ENCODE data around the gene PDIA5. TPM values are rescaled to one million over a fixed set of nuclear protein-coding genes. Genes with fewer than 3 reads are reported as not detected.

Gene PDIA5
- total and polyA plus RNA-seq, 2 donors (not counting 1 experiment from before 2014, with no cell fraction given), result 2.6 to 3.8 TPM

DNA sequence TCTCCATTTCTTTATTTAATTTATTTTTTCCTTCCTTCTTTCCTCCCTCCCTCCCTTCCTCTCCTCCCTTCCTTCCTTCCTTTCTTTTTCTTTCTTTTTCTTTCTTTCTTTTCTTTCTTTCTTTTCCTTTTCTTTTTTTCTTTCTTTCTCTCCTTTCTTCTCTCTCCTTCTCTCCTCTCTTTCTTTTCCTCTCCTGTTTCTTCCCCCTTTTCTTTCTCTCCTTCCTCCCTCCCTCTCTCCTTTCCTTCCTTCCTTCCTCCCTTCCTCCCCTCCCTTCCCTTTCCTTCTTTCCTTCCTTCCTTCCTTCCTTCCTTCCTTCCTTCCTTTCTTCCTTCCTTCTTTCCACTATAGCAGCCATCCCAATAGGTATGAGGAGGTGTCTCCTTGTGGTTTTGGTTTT is 6.8 kb upstream of the PDIA5 start:
- intact Hi-C loops (cut with micrococcal nuclease), result no loop called here
- no peaks in the 10 kb centered on the region for H3K4me1 ChIP-seq (ENCODE audit: control insufficient read depth in 2 of 2, insufficient read depth in 2 of 2, low read length in 2 of 2)
- DNase-seq, result no peak
- TF ChIP-seq, protein P1, sequence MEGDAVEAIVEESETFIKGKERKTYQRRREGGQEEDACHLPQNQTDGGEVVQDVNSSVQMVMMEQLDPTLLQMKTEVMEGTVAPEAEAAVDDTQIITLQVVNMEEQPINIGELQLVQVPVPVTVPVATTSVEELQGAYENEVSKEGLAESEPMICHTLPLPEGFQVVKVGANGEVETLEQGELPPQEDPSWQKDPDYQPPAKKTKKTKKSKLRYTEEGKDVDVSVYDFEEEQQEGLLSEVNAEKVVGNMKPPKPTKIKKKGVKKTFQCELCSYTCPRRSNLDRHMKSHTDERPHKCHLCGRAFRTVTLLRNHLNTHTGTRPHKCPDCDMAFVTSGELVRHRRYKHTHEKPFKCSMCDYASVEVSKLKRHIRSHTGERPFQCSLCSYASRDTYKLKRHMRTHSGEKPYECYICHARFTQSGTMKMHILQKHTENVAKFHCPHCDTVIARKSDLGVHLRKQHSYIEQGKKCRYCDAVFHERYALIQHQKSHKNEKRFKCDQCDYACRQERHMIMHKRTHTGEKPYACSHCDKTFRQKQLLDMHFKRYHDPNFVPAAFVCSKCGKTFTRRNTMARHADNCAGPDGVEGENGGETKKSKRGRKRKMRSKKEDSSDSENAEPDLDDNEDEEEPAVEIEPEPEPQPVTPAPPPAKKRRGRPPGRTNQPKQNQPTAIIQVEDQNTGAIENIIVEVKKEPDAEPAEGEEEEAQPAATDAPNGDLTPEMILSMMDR (IDR thresholded peaks at IDR 0.05), result no peak
- TF ChIP-seq EZH2 (IDR thresholded peaks at IDR 0.05; ENCODE audit: borderline replicate concordance, insufficient read depth, low read depth, low read length, poor library complexity, severe bottlenecking), result no peak
- Mint-ChIP-seq H3K27me3 (no peaks in the 10 kb centered on the region), H3K9me3 (ENCODE audit: insufficient read depth) (no peaks in the 10 kb centered on the region), H3K4me3 (no peak overlapping the region), H3K4me1 (no peaks in the 10 kb centered on the region), H3K27ac (no peak overlapping the region)
- no peak overlapping the region for H3K27ac ChIP-seq (ENCODE audit: low read length in 2 of 2)
- no peak overlapping the region for H3K4me3 ChIP-seq (ENCODE audit: control extremely low read depth in 1 of 5, extremely low read depth in 1 of 5, insufficient read depth in 1 of 5, low read depth in 2 of 5, low read length in 4 of 5)
- H3K4me2 ChIP-seq (replicated peaks; ENCODE audit: low read depth, low read length, poor library complexity, severe bottlenecking), result no peak overlapping the region
- H3K79me2 ChIP-seq (ENCODE audit: control insufficient read depth, insufficient read depth, low read length), result no peaks in the 10 kb centered on the region
- ChIA-PET CTCF (no interaction called here), POLR2A (no interaction called here)
- no peaks in the 10 kb centered on the region for H3K36me3 ChIP-seq (replicated peaks in 1 of 2; ENCODE audit: control extremely low read depth in 1 of 2, control insufficient read depth in 1 of 2, extremely low read depth in 1 of 2, insufficient read depth in 2 of 2, low read length in 1 of 2)
- H3K9me3 ChIP-seq (ENCODE audit: control extremely low read depth in 1 of 3, control insufficient read depth in 2 of 3, insufficient read depth in 1 of 3, low read length in 2 of 3), result no peaks in the 10 kb centered on the region
- H2AFZ ChIP-seq (ENCODE audit: insufficient read depth, low read depth, low read length, poor library complexity, severe bottlenecking), result no peak overlapping the region
- ATAC-seq (ENCODE audit: low read depth), result no peak
- no peaks in the 10 kb centered on the region for H3K27me3 ChIP-seq (replicated peaks in 1 of 4; ENCODE audit: control extremely low read depth in 1 of 4, control insufficient read depth in 3 of 4, insufficient read depth in 4 of 4, low read length in 3 of 4)
- no peak overlapping the region for H3K9ac ChIP-seq (ENCODE audit: low read length)
- no peaks in the 10 kb centered on the region for H4K20me1 ChIP-seq (ENCODE audit: control insufficient read depth, insufficient read depth, low read length, poor library complexity, severe bottlenecking)

DNA sequence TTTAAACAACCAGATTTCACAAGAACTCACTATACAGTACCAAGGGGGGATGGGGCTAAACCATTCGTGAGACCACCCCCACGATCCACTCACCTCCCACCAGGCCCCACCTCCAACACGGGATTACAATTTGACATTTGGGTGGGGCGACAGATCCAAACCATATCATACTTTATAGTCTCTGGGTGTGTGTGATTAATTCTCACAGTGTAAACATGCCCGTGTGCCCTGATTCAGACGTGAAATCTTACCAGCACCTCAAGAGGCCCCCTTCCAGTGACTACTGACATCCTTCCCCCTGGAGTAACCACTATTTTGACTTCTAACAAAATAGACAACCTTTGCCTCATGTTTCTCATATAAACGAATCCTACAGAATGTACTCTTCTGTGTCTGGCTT is 5.0 kb upstream of the PDIA5 start:
- no peaks in the 10 kb centered on the region for H3K4me1 ChIP-seq (ENCODE audit: control insufficient read depth in 2 of 2, insufficient read depth in 2 of 2, low read length in 2 of 2)
- H3K36me3 ChIP-seq (replicated peaks in 1 of 2; ENCODE audit: control extremely low read depth in 1 of 2, control insufficient read depth in 1 of 2, extremely low read depth in 1 of 2, insufficient read depth in 2 of 2, low read length in 1 of 2), result no peaks in the 10 kb centered on the region
- ATAC-seq (ENCODE audit: low read depth) (no peak), DNase-seq (no peak)
- H3K27me3 ChIP-seq (replicated peaks in 1 of 4; ENCODE audit: control extremely low read depth in 1 of 4, control insufficient read depth in 3 of 4, insufficient read depth in 4 of 4, low read length in 3 of 4), result no peaks in the 10 kb centered on the region
- H3K79me2 ChIP-seq (ENCODE audit: control insufficient read depth, insufficient read depth, low read length), result no peaks in the 10 kb centered on the region
- Mint-ChIP-seq H3K27ac (no peak overlapping the region), H3K4me3 (no peak overlapping the region), H3K9me3 (ENCODE audit: insufficient read depth) (no peaks in the 10 kb centered on the region), H3K27me3 (no peaks in the 10 kb centered on the region), H3K4me1 (peaks cover 2% of the 10 kb centered on the region)
- H3K9me3 ChIP-seq (ENCODE audit: control extremely low read depth in 1 of 3, control insufficient read depth in 2 of 3, insufficient read depth in 1 of 3, low read length in 2 of 3), result no peaks in the 10 kb centered on the region
- intact Hi-C loops (cut with micrococcal nuclease), result no loop called here
- H3K9ac ChIP-seq (ENCODE audit: low read length), result no peak overlapping the region
- no peak overlapping the region for H3K4me2 ChIP-seq (replicated peaks; ENCODE audit: low read depth, low read length, poor library complexity, severe bottlenecking)
- no peak overlapping the region for H2AFZ ChIP-seq (ENCODE audit: insufficient read depth, low read depth, low read length, poor library complexity, severe bottlenecking)
- WGBS (ENCODE audit: insufficient coverage), result 96% methylated on average over 3 of the region's 7 CpGs
- ChIA-PET POLR2A (no interaction called here), CTCF (no interaction called here)
- no peaks in the 10 kb centered on the region for H4K20me1 ChIP-seq (ENCODE audit: control insufficient read depth, insufficient read depth, low read length, poor library complexity, severe bottlenecking)
- TF ChIP-seq EZH2 (IDR thresholded peaks at IDR 0.05; ENCODE audit: borderline replicate concordance, insufficient read depth, low read depth, low read length, poor library complexity, severe bottlenecking), result no peak
- TF ChIP-seq, protein P1 (IDR thresholded peaks at IDR 0.05), result no peak
- H3K4me3 ChIP-seq (ENCODE audit: control extremely low read depth in 1 of 5, extremely low read depth in 1 of 5, insufficient read depth in 1 of 5, low read depth in 2 of 5, low read length in 4 of 5), result no peak overlapping the region
- no peak overlapping the region for H3K27ac ChIP-seq (ENCODE audit: low read length in 2 of 2)
